ENCODE results near the gene IFT20.
A peak's percentile ranks its signal among the peaks of the same experiment; 100 is the strongest.

Gene IFT20

DNA sequence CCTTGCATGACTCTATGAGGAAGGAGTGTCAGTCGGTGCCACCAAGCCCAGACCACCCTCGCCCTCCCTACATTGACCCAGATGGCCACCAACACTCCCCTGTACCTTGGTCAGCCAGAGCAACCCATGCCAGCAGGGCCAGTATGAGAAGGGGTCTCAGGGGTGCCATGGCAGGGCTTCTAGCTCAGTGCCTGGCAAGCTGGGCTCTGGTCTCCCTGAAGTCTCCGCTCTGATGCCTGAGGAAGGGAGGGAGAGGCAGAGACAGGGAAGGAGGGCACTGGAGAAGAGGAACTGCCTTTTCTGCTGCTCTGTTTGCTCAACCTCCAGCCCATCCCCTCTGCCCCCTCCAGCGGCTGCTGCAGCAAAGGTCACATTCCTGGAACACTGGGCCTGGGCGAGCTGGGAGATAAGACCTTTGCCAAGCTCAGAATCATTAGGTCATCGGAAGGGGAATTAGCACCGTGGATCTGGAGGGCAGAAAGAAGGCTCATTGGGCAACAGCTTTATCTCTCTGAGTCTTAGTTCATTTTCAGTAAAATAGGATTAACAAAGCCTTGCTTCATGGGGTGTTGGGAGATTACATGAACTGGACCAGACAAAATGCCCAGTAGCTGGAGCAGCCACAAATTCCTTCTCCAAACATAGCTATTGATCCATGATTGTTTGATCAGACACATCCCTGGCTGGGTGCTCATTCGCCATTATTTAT lies 34.9 kb upstream of the IFT20 start, which contains the start of gene VTN:
Gene VTN (minus strand): TSS at position 273 of the 709 bp plus-strand sequence. CDS start 104 bp downstream, at position 169.
- H3K4me3 ChIP-seq (ENCODE audit: low read depth, low read length), result peak within 1 kb of the TSS; percentile 6
- ChIA-PET POLR2A (interaction anchor here (0.8 to 2.5 kb wide), 2 partner anchors 13 to 35 kb away, joined by 5 to 15 read pairs; partner anchors contain the start of genes IFT20, POLDIP2 and TNFAIP1), CTCF (interaction anchor here (0.8 to 1.2 kb wide), 3 partner anchors 12 to 25 kb away, joined by 3 to 4 read pairs (median 3); no protein-coding TSS in a partner anchor)
- no peak for TF ChIP-seq CTCF (IDR thresholded peaks at IDR 0.05; ENCODE audit: insufficient read depth, low read length, missing control alignments)
- DNase-seq (ENCODE audit: low read depth, low spot score), result no peak

DNA sequence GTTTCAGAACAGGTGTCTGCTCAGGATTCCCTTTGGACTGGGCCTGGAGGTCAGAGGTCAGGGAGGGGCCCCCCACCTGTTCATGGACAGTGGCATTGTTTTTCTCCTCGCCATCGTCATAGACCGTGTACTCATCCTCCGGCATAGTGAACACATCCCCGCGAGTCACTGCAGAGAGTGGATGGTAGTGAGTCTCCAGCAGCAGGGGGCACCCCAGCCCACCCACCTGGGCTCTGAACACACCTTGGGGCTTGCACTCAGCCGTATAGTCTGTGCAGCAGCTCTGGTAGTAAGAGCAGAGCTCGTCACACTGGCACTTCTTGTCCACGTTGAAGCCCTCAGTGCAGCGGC lies 34.4 kb upstream of the IFT20 start:
- no peak overlapping the region for H3K4me3 ChIP-seq (ENCODE audit: low read depth, low read length)
- DNase-seq (ENCODE audit: low read depth, low spot score), result no peak
- ChIA-PET POLR2A (interaction anchor here (2.5 kb wide), 1 partner anchor 12 kb away, joined by 15 read pairs; the partner anchor contains the start of gene POLDIP2), CTCF (interaction anchor here (1.2 kb wide), 1 partner anchor 14 kb away, joined by 4 read pairs; no protein-coding TSS in a partner anchor)
- TF ChIP-seq CTCF (IDR thresholded peaks at IDR 0.05; ENCODE audit: insufficient read depth, low read length, missing control alignments), result no peak

DNA sequence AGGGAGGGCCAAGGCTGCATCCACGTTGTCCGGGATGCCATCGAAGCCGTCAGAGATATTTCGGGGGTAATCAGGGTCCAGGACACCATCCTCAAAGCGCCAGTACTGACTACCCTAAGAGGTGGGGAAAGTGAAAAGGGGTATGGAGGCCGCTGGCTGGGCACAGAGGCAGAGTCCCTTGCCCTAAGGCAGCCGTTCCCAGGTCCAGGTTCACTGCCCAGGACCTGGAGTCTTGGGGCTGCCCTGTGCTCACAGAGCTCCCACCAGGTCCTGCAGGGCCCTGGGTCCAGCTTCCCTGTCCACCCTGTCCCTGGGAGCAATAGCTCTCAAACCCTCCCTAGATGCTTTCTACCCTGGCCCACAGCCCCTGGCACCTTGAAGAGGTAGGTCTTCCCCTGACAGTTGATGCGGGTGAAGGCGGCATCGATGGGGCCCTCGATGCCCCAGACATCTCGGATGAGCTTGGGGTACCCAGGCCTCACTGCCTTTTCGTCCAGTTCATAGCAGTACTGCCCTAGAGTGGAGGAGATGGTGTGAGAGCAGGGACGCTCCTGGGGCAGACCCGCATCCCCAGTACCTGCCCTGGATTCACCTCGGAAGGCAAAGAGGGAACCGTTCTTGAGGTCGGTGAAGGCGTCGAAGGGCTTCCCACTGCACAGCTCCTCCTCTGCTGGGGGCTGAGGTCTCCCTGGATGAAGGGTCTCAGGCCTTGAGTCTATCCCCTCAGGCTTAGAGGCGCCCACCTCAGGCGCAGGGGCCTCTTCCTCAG lies 33.8 kb upstream of the IFT20 start:
- DNase-seq (ENCODE audit: low read depth, low spot score), result no peak
- ChIA-PET POLR2A (no interaction called here), CTCF (no interaction called here)
- no peak overlapping the region for H3K4me3 ChIP-seq (ENCODE audit: low read depth, low read length)
- no peak for TF ChIP-seq CTCF (IDR thresholded peaks at IDR 0.05; ENCODE audit: insufficient read depth, low read length, missing control alignments)

DNA sequence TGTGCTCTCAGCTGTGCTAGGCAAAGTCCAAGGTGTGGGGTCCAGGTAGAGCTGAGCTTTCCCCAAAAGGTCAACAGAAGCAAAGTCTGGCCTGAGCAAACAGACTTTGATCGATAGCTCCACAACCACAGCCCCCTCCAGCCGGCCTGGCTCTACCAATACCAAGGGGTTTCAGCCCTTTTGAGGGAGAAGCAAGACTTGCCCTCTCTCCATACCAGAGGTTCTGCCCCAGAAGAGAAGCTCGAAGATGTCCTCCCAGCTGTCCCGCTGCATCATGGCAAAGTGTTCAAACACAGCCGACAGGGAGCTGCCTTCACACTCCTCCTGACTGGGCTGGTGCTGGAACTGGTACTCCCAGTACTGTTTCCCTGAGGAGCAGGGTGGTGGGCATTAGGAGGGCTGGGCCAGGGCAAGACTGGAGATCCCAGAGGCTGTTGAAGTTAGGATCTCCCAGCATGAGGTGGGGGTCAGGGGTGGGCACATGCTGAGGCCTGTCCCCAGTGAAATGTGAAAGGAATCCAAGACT lies 33.1 kb upstream of the IFT20 start:
- TF ChIP-seq CTCF (IDR thresholded peaks at IDR 0.05; ENCODE audit: insufficient read depth, low read length, missing control alignments), result no peak
- no peak for DNase-seq (ENCODE audit: low read depth, low spot score)

GRCh38 chr17:28367641-28368305 lies 32.5 kb upstream of the IFT20 start:
- no peak overlapping the region for H3K4me3 ChIP-seq (ENCODE audit: low read depth, low read length)
- no peak for DNase-seq (ENCODE audit: low read depth, low spot score)
- ChIA-PET POLR2A (interaction anchor here (2.5 kb wide), 1 partner anchor 10 kb away, joined by 14 read pairs; the partner anchor contains the start of gene POLDIP2), CTCF (no interaction called here)
- TF ChIP-seq CTCF (IDR thresholded peaks at IDR 0.05; ENCODE audit: insufficient read depth, low read length, missing control alignments), result no peak

More for the DNA sequence above, 33.1 kb upstream of the IFT20 start:
- ChIA-PET POLR2A (interaction anchor here (2.5 kb wide), 1 partner anchor 11 kb away, joined by 14 read pairs; the partner anchor contains the start of gene POLDIP2), CTCF (no interaction called here)
- H3K4me3 ChIP-seq (ENCODE audit: low read depth, low read length), result no peak overlapping the region
